Fibroblast of lung (primary cell): ENCODE data around the gene IQGAP2. TPM values are rescaled to one million over a fixed set of nuclear protein-coding genes. Genes with fewer than 3 reads are reported as not detected.
"Not testable (repeated sequence)": the region's sequence is repeated elsewhere in the genome, so short reads cannot be mapped to it uniquely, and the experiment has no call there.

Experiments
- DNase-seq, 2 donors: peaks; one replicate each; pipeline versions ENCODE4 v3.0.0 to v3.0.0-alpha.2; 2010; ENCODE audit warnings: low read depth in 2 of 2
- H2AFZ ChIP-seq: 2 replicates; pipeline ENCODE4 v1.5.1; 2012; ENCODE audit warnings: low read length, control low read depth, inconsistent platforms
- H3K27ac ChIP-seq: 2 replicates; pipeline ENCODE4 v1.5.1; 2011; ENCODE audit warnings: low read length, control low read depth; ENCODE audit not compliant: insufficient read depth
- H3K27me3 ChIP-seq: 2 replicates; pipeline ENCODE4 v1.5.1; 2011; ENCODE audit warnings: mild to moderate bottlenecking, low read length; ENCODE audit not compliant: control insufficient read depth, insufficient read depth
- H3K36me3 ChIP-seq: 2 replicates; pipeline ENCODE4 v1.5.1; 2011; ENCODE audit warnings: low read length; ENCODE audit not compliant: control insufficient read depth, insufficient read depth
- H3K4me1 ChIP-seq: 2 replicates; pipeline ENCODE4 v1.5.1; 2011; ENCODE audit warnings: low read length; ENCODE audit not compliant: control insufficient read depth, insufficient read depth; ENCODE audit errors: extremely low read depth
- H3K4me2 ChIP-seq: 2 replicates; pipeline ENCODE4 v1.5.1; 2011; ENCODE audit warnings: low read length, control low read depth; ENCODE audit not compliant: insufficient read depth; ENCODE audit errors: extremely low read depth
- H3K4me3 ChIP-seq, 4 experiments: fragments of 200-600 bp in 1 of 4; sonication (generic) in 1 of 4; replicated peaks in 1 of 4; 2 replicates each; pipeline ENCODE4 v1.5.1; 2011 to 2016; ENCODE audit warnings: low read length in 4 of 4, low read depth in 3 of 4, mild to moderate bottlenecking in 3 of 4, control low read depth in 2 of 4, inconsistent platforms in 1 of 4, mixed read lengths in 1 of 4; ENCODE audit not compliant: insufficient read depth in 1 of 4; ENCODE audit errors: control extremely low read depth in 1 of 4
- H3K79me2 ChIP-seq: 2 replicates; pipeline ENCODE4 v1.5.1; 2012; ENCODE audit warnings: mild to moderate bottlenecking, low read length, inconsistent platforms; ENCODE audit not compliant: control insufficient read depth, insufficient read depth
- H3K9ac ChIP-seq: 2 replicates; pipeline ENCODE4 v1.5.1; 2011; ENCODE audit warnings: mild to moderate bottlenecking, low read length, control low read depth; ENCODE audit not compliant: insufficient read depth
- H3K9me3 ChIP-seq: 2 replicates; pipeline ENCODE4 v1.5.1; 2012; ENCODE audit warnings: low read depth, low read length; ENCODE audit not compliant: control insufficient read depth, insufficient read depth
- H4K20me1 ChIP-seq: 2 replicates; pipeline ENCODE4 v1.5.1; 2011; ENCODE audit warnings: low read length; ENCODE audit not compliant: control insufficient read depth, insufficient read depth; ENCODE audit errors: extremely low read depth
- EZH2 ChIP-seq: IDR thresholded peaks from 2 replicates; pipeline ENCODE4 v1.5.1; 2012; ENCODE audit warnings: low read length, control low read depth, mild to moderate bottlenecking; ENCODE audit errors: missing control alignments
- polyA plus RNA-seq, 2 donors: library from polyadenylated mRNA; depleted of rRNA in 1 of 2; stranded (reverse) in 1 of 2; unstranded in 1 of 2; fragments of >200 nt; gene quantifications; 2 replicates each; pipeline ENCODE4 v1.2.1, GENCODE V29; 2011 to 2012; ENCODE audit warnings: missing spikeins in 1 of 2
- total RNA-seq: library from RNA; depleted of rRNA; stranded (reverse); fragments of >200 nt; gene quantifications from 2 replicates; pipeline ENCODE4 v1.2.1, GENCODE V29; 2014
- TF ChIP-seq, protein P1 (sequence below), 2 donors: IDR thresholded peaks in 1 of 2; conservative IDR thresholded peaks in 1 of 2; 1 replicate in 1 of 2; 2 replicates in 1 of 2; pipeline ENCODE4 v1.5.1; 2011 to 2012; ENCODE audit warnings: low read length in 2 of 2, control low read depth in 1 of 2, inconsistent platforms in 1 of 2, low read depth in 1 of 2, mild to moderate bottlenecking in 1 of 2

Gene IQGAP2
- total and polyA plus RNA-seq, 2 donors (not counting 1 experiment from before 2014, with no cell fraction given): 5.1 to 7.9 TPM

DNA sequence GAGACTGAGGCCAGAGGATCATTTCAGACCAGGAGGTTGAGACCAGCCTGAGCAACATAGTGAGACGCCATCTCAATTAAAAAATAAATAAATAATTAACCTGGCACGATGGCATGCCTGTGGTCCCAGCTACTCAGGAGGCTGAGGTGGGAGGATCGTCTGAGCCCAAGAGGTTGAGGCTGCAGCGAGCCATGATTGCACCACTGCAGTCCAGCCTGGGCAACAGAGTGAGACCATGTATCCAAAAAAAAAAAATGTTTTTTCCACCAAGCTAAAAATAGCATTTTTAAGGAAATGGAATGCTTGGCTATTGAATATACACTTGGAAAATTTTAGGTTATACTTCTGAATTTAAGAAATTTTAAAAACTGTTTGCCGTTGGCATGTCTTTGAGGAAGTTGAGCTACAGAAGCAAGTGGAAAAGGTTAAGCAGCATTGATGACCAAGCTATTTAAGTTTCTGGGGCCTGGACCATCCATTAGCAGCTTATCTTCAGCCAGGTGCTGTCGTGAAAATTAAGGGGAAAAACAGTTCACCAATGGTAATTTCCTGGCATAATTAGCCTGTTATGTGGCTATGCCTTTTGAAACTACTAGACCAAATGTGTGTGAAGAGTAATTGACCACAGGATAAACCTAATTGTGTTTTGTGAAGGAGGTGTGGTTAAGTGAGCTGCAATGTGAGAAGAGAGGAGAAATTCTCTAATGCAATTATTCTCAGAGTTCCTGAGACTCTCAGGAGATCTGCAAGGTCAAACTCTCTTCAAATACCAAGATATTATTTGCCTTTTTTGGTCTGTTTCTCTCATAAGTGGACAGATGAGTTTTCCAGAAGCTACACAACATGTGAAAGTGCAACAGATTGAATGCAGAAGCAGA is 333.8 kb downstream of the IQGAP2 start:
- no peak for TF ChIP-seq EZH2
- TF ChIP-seq, protein P1, sequence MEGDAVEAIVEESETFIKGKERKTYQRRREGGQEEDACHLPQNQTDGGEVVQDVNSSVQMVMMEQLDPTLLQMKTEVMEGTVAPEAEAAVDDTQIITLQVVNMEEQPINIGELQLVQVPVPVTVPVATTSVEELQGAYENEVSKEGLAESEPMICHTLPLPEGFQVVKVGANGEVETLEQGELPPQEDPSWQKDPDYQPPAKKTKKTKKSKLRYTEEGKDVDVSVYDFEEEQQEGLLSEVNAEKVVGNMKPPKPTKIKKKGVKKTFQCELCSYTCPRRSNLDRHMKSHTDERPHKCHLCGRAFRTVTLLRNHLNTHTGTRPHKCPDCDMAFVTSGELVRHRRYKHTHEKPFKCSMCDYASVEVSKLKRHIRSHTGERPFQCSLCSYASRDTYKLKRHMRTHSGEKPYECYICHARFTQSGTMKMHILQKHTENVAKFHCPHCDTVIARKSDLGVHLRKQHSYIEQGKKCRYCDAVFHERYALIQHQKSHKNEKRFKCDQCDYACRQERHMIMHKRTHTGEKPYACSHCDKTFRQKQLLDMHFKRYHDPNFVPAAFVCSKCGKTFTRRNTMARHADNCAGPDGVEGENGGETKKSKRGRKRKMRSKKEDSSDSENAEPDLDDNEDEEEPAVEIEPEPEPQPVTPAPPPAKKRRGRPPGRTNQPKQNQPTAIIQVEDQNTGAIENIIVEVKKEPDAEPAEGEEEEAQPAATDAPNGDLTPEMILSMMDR (conservative IDR thresholded peaks at IDR 0.05 in 1 of 2, IDR thresholded peaks at IDR 0.05 in 1 of 2; ENCODE audit: low read depth in 1 of 2, low read length in 2 of 2): no peak
- H3K9me3 ChIP-seq: no peaks in the 10 kb centered on the region
- H4K20me1 ChIP-seq: no peaks in the 10 kb centered on the region
- H2AFZ ChIP-seq: no peak overlapping the region
- H3K27ac ChIP-seq: no peak overlapping the region
- H3K4me1 ChIP-seq: no peaks in the 10 kb centered on the region
- peaks cover 26% of the 10 kb centered on the region for H3K79me2 ChIP-seq
- peaks cover 20% of the 10 kb centered on the region for H3K36me3 ChIP-seq
- H3K9ac ChIP-seq: no peak overlapping the region
- H3K27me3 ChIP-seq: no peaks in the 10 kb centered on the region
- DNase-seq: no peak
- H3K4me3 ChIP-seq: no peak overlapping the region
- no peak overlapping the region for H3K4me2 ChIP-seq

DNA sequence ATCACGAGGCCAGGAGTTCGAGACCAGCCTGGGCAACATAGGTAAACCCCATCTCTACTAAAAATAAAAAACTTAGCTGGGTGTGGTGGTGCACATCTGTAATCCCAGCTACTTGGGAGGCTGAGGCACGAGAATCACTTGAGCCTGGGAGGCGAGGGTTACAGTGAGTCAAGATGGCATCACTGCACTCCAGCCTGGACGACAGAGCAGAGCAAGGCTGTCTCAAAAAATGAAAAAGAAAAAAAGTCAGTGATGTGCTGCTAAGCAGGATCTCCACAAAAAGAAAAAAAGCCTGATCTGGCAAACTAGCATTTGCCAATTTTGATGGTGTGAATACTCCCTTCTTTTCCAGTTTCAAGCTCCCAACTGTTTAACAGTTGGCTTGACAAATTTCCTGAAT is 334.8 kb downstream of the IQGAP2 start:
- TF ChIP-seq, protein P1 (conservative IDR thresholded peaks at IDR 0.05 in 1 of 2, IDR thresholded peaks at IDR 0.05 in 1 of 2; ENCODE audit: low read depth in 1 of 2, low read length in 2 of 2): no peak
- no peak for TF ChIP-seq EZH2
- DNase-seq: no peak

DNA sequence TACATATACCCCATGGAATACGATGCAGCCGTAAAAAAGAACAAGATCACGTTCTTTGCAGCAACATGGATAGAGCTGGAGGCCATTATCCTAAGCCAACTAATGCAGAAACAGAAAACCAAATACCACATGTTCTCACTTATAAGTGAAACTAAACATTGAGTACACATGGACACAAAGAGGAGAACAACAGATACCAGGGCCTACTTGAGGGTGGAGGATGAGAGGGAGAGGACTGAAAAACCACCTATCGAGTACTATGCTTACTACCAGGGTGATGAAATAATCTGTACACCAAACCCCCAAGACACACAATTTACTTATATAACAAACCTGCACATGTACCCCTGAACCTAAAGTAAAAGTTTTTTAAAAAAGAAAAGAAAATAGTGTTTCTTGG is 338.4 kb downstream of the IQGAP2 start:
- not testable (repeated sequence) for H3K9me3 ChIP-seq, H3K79me2 ChIP-seq, H3K27ac ChIP-seq, H3K4me2 ChIP-seq, H3K27me3 ChIP-seq, H3K4me1 ChIP-seq, H3K36me3 ChIP-seq, H2AFZ ChIP-seq, H4K20me1 ChIP-seq, DNase-seq, H3K9ac ChIP-seq, H3K4me3 ChIP-seq

More for the DNA sequence above, 334.8 kb downstream of the IQGAP2 start:
- Histone ChIP-seq H3K36me3 (peaks cover 13% of the 10 kb centered on the region), H4K20me1 (no peaks in the 10 kb centered on the region), H2AFZ (no peak overlapping the region), H3K79me2 (peaks cover 16% of the 10 kb centered on the region), H3K9ac (no peak overlapping the region), H3K9me3 (no peaks in the 10 kb centered on the region), H3K4me3 (no peak overlapping the region), H3K27ac (peak overlapping the region; percentile 66), H3K4me2 (no peak overlapping the region), H3K27me3 (no peaks in the 10 kb centered on the region), H3K4me1 (no peaks in the 10 kb centered on the region)
